Spinal cord (tissue), 10 donors: Measurements from ENCODE around the gene PRR29. TPM values are rescaled to one million over a fixed set of nuclear protein-coding genes. Genes with fewer than 3 reads are reported as not detected.
A peak's percentile ranks its signal among the peaks of the same experiment; 100 is the strongest.
"Not testable (repeated sequence)": the region's sequence is repeated elsewhere in the genome, so short reads cannot be mapped to it uniquely, and the experiment has no call there.

Experiments
- DNase-seq, 6 donors: peaks; one replicate each; pipeline versions ENCODE4 v3.0.0 to v3.0.0-alpha.2; 2013 to 2015; ENCODE audit warnings: low spot score in 6 of 6, low read depth in 4 of 6
- H3K27ac ChIP-seq: one replicate; pipeline ENCODE4 v1.5.1; 2013; ENCODE audit warnings: low read depth, low read length, control low read depth
- H3K27me3 ChIP-seq: one replicate; pipeline ENCODE4 v1.6.1; 2013; ENCODE audit warnings: low read length; ENCODE audit not compliant: control insufficient read depth, insufficient read depth
- H3K36me3 ChIP-seq: one replicate; pipeline ENCODE4 v1.6.1; 2013; ENCODE audit warnings: low read length; ENCODE audit not compliant: control insufficient read depth, insufficient read depth
- H3K4me1 ChIP-seq: one replicate; pipeline ENCODE4 v1.6.1; 2013; ENCODE audit warnings: low read length; ENCODE audit not compliant: control insufficient read depth, insufficient read depth
- H3K4me3 ChIP-seq: one replicate; pipeline ENCODE4 v1.5.1; 2013; ENCODE audit warnings: low read depth, low read length, control low read depth
- H3K9me3 ChIP-seq: one replicate; pipeline ENCODE4 v1.6.1; 2013; ENCODE audit warnings: low read length; ENCODE audit not compliant: control insufficient read depth, insufficient read depth
- WGBS: methylation state at CpG from one replicate; pipeline ENCODE4 v1.1.5; 2013; ENCODE audit warnings: missing lambda C conversion rate; ENCODE audit not compliant: insufficient coverage; 5-methylcytosine and 5-hydroxymethylcytosine counted together
- polyA plus RNA-seq, 2 donors: library from polyadenylated mRNA; unstranded; fragments of 120-200 nt; gene quantifications; one replicate each; pipeline ENCODE4 v1.2.1, GENCODE V29; 2013; ENCODE audit not compliant: insufficient read length in 2 of 2
- total RNA-seq, 2 donors: library from RNA; depleted of rRNA in 1 of 2; stranded (reverse); fragments of 120-200 nt in 1 of 2; fragments of >200 nt in 1 of 2; gene quantifications; one replicate each; pipeline versions ENCODE4 v1.2.3 to v1.2.4, GENCODE V29; 2013 to 2014
- donor health status: healthy.

The PRR29 gene
- total and polyA plus RNA-seq, 4 donors: 2.8 to 17.7 (median 12.9) TPM

- peaks cover 9% of the 10 kb centered on the region for H3K36me3 ChIP-seq
- H3K4me3 ChIP-seq: no peak overlapping the region
- no peak overlapping the region for H3K27ac ChIP-seq
- peaks cover 45% of the 10 kb centered on the region for H3K4me1 ChIP-seq
- H3K27me3 ChIP-seq: no peaks in the 10 kb centered on the region
- no peaks in the 10 kb centered on the region for H3K9me3 ChIP-seq
- 90% methylated on average over 17 of the region's 22 CpGs for whole genome bisulfite sequencing
- DNase-seq: no peak
These were observed 4.7 kb downstream of the PRR29 start for GRCh38 chr17:64002658-64003525.

DNA sequence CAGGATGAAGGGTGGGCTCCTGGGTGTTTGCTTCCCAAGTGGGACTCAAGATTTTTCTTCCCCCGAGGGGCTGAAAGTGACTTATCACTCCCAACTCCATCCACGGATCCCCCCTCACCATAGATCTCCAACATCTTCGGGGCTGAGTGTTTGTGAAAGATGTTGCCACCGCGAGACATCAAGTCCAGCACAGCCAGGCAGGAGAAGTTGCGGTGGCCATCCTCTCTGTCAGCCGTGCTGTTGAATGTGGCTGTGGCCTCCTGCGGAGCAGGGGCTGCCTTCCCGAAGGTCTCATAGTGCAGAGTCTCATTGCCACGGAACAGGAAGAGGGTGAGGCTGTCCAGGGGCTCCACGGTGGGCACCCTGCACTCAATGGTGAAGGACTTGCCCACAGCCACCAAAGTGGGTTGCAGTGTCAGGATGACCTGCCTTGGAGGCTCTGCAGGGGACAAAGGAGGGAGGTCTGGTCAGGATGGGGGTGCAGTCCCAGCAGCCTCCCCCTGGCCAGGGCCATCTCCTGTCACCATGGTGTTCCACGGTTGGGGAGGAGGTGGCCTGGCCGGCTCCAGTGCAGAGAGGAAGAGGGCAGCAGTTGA is 5.5 kb downstream of the PRR29 start:
- WGBS: 91% methylated on average over 11 of the region's 13 CpGs
- H3K27ac ChIP-seq: no peak overlapping the region
- peaks cover 43% of the 10 kb centered on the region for H3K4me1 ChIP-seq
- no peak for DNase-seq
- peaks cover 9% of the 10 kb centered on the region for H3K36me3 ChIP-seq
- H3K4me3 ChIP-seq: no peak overlapping the region
- H3K9me3 ChIP-seq: no peaks in the 10 kb centered on the region
- H3K27me3 ChIP-seq: no peaks in the 10 kb centered on the region

- 90% methylated on average over 3 of the region's 7 CpGs for WGBS
- no peak for DNase-seq
- Histone ChIP-seq H3K36me3 (peaks cover 9% of the 10 kb centered on the region), H3K4me3 (no peak overlapping the region), H3K4me1 (peaks cover 39% of the 10 kb centered on the region), H3K27me3 (no peaks in the 10 kb centered on the region), H3K9me3 (no peaks in the 10 kb centered on the region), H3K27ac (no peak overlapping the region)
These were observed 6.1 kb downstream of the PRR29 start for GRCh38 chr17:64004218-64004770.

- Histone ChIP-seq H3K27ac (no peak overlapping the region), H3K27me3 (no peaks in the 10 kb centered on the region), H3K36me3 (peaks cover 9% of the 10 kb centered on the region), H3K4me3 (no peak overlapping the region), H3K9me3 (no peaks in the 10 kb centered on the region), H3K4me1 (peaks cover 30% of the 10 kb centered on the region)
- 70% methylated on average over 19 of the region's 19 CpGs for WGBS
- no peak for DNase-seq
These were observed 7.0 kb downstream of the PRR29 start for GRCh38 chr17:64004903-64005733.

GRCh38 chr17:64005734-64006167 is 7.6 kb downstream of the PRR29 start:
- H3K36me3 ChIP-seq: peaks cover 9% of the 10 kb centered on the region
- 38% methylated on average over 6 of the region's 6 CpGs for whole genome bisulfite sequencing
- H3K9me3 ChIP-seq: no peaks in the 10 kb centered on the region
- DNase-seq: peak in 2 of 6 donors; percentile 23 to 42
- H3K4me3 ChIP-seq: no peak overlapping the region
- H3K4me1 ChIP-seq: peaks cover 29% of the 10 kb centered on the region
- no peaks in the 10 kb centered on the region for H3K27me3 ChIP-seq
- H3K27ac ChIP-seq: no peak overlapping the region

DNA sequence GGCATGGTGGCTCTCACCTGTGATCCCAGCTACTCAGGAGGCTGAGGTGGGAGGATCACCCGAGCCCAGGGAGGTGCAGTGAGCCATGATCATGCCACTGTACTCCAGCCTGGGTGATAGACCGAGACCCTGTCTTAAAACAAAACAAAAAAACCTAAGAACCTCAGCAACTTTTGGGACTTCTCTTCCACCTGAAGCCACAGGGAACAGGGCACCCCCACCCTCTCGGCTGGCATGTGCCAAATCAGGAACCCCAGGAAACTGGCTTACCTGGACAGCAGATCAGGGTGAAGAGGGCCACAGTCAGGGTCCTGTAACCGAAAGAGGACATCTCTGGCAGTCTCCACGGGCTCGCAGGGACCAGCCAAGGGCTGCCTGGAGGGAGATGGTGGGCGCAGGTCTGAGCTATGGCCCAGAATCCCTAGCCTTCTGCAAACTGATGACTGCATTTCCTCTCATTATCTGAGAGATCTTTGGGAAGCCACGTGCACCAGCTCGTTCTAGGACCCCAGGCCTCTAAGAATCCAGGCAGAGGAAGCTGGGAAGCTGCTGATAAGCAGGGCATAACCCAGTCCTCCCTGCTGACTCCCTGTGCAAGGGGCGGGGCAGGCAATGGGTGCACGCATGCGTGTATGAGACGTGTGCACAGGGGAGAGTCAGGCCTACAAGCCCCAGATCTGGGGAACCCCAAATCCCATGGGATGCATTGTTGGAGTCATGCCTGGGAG is 8.4 kb downstream of the PRR29 start:
- Histone ChIP-seq H3K4me1 (peaks cover 29% of the 10 kb centered on the region), H3K4me3 (no peak overlapping the region), H3K27me3 (no peaks in the 10 kb centered on the region), H3K27ac (peak overlapping the region; percentile 57), H3K36me3 (peaks cover 9% of the 10 kb centered on the region), H3K9me3 (no peaks in the 10 kb centered on the region)
- 90% methylated on average over 10 of the region's 13 CpGs for WGBS
- no peak for DNase-seq

DNA sequence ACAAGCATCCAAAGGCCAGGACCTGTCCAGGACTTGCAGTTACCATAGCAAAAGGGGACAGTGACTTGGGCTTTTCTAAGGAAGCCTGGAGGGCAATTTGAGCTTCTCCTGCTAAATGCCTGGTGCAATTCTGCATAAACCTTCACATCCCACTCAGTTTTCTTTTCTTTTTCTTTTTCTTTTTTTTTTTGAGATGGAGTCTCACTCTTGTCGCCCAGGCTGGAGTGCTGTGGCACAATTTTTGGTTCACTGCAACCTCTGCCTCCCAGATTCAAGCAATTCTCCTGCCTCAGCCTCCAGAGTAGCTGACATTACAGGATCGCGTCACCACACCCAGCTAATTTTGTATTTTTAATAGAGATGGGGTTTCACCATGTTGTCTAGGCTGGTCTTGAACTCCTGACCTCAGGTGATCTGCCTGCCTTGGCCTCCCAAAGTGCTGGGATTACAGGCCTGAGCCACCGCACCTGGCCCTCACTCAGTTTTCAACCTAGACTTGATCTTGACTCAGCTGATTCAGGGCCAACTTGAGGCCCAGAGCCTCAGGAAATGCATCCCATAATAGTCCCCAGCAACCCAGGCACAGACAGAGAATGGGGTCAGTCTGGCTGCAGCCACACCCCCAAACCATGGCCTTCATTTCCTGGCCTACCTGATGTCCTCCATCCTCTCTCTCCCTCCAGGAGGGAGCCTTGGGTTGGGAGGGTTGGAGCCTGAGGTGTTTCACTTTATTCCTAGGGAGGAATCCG is 9.1 kb downstream of the PRR29 start:
- H3K9me3 ChIP-seq, H3K4me3 ChIP-seq, H3K27me3 ChIP-seq, H3K36me3 ChIP-seq, DNase-seq, H3K27ac ChIP-seq: not testable (repeated sequence)
- H3K4me1 ChIP-seq: peaks cover 29% of the 10 kb centered on the region
- 85% methylated on average over 2 of the region's 5 CpGs for WGBS

DNA sequence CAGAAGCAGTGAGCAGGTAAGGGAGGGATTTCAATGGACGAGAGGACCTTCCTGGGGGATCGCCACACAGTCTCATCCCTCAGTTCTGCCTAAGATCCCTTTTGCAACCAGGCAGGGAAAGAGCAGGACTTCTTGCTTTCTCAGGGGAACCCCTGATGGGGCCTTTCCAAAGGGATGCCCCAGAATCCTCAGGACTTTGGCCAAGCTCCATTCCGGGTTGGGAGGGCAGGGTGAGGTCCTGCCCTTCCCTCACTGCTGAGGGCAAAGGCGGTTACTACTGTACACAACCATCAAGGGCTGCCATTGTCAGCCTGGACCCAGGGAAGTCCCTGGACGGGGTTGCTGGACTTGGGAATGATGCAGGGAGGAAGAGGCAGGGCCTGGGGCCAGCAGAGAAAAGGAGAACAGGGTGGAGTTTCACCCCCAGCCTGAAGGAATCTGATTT is 9.7 kb downstream of the PRR29 start:
- DNase-seq: no peak
- no peak overlapping the region for H3K4me3 ChIP-seq
- H3K9me3 ChIP-seq: no peaks in the 10 kb centered on the region
- no peaks in the 10 kb centered on the region for H3K36me3 ChIP-seq
- H3K27me3 ChIP-seq: no peaks in the 10 kb centered on the region
- H3K4me1 ChIP-seq: peaks cover 29% of the 10 kb centered on the region
- no peak overlapping the region for H3K27ac ChIP-seq
- WGBS: 65% methylated on average over 4 of the region's 5 CpGs
